ENCODE results near the gene TRDN.

Gene TRDN

DNA sequence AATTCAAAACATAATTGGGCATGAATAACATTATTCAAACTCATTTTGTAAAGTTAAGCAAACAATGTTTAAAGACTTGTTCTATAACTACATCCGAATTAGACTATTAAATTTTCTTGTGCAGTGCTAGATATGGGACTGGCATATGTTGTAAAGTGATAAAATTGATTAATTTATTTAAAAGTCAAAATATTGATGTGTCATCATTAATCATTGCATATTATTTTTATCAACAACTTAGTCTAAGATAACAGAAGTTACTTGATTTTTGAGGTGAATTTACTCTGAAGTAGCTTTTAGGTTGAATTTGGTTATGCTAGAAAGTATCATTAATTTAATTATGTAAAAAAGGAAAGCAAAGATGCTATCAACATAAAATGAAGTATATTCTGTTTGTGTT lies 396.1 kb downstream of the TRDN start:
- Histone ChIP-seq H3K27ac (ENCODE audit: extremely low read depth, low read depth, low read length) (no peak overlapping the region), H3K4me1 (ENCODE audit: control insufficient read depth, insufficient read depth, low read length) (no peaks in the 10 kb centered on the region), H3K36me3 (ENCODE audit: control insufficient read depth in 2 of 2, insufficient read depth in 1 of 2, low read length in 2 of 2) (no peaks in the 10 kb centered on the region), H3K4me3 (ENCODE audit: low read depth, low read length) (no peak overlapping the region), H3K9me3 (ENCODE audit: control insufficient read depth, insufficient read depth, low read depth, low read length) (no peaks in the 10 kb centered on the region)
- ChIA-PET POLR2A (no interaction called here), CTCF (no interaction called here)
- TF ChIP-seq ZNF677 (tag by site-specific recombination; IDR thresholded peaks at IDR 0.05): no peak
- no peak for TF ChIP-seq ZNF16 (tag by site-specific recombination; IDR thresholded peaks at IDR 0.05; ENCODE audit: low read depth)
- no peak for TF ChIP-seq ZNF654 (tag by site-specific recombination; IDR thresholded peaks at IDR 0.05; ENCODE audit: low read depth)
- no peak for TF ChIP-seq ZNF26 (tag by site-specific recombination; IDR thresholded peaks at IDR 0.05)
- no peak for TF ChIP-seq MZF1 (tag by site-specific recombination; IDR thresholded peaks at IDR 0.05; ENCODE audit: borderline replicate concordance)
- no peak for TF ChIP-seq OVOL3 (tag by site-specific recombination; IDR thresholded peaks at IDR 0.05)
- TF ChIP-seq, protein P1, sequence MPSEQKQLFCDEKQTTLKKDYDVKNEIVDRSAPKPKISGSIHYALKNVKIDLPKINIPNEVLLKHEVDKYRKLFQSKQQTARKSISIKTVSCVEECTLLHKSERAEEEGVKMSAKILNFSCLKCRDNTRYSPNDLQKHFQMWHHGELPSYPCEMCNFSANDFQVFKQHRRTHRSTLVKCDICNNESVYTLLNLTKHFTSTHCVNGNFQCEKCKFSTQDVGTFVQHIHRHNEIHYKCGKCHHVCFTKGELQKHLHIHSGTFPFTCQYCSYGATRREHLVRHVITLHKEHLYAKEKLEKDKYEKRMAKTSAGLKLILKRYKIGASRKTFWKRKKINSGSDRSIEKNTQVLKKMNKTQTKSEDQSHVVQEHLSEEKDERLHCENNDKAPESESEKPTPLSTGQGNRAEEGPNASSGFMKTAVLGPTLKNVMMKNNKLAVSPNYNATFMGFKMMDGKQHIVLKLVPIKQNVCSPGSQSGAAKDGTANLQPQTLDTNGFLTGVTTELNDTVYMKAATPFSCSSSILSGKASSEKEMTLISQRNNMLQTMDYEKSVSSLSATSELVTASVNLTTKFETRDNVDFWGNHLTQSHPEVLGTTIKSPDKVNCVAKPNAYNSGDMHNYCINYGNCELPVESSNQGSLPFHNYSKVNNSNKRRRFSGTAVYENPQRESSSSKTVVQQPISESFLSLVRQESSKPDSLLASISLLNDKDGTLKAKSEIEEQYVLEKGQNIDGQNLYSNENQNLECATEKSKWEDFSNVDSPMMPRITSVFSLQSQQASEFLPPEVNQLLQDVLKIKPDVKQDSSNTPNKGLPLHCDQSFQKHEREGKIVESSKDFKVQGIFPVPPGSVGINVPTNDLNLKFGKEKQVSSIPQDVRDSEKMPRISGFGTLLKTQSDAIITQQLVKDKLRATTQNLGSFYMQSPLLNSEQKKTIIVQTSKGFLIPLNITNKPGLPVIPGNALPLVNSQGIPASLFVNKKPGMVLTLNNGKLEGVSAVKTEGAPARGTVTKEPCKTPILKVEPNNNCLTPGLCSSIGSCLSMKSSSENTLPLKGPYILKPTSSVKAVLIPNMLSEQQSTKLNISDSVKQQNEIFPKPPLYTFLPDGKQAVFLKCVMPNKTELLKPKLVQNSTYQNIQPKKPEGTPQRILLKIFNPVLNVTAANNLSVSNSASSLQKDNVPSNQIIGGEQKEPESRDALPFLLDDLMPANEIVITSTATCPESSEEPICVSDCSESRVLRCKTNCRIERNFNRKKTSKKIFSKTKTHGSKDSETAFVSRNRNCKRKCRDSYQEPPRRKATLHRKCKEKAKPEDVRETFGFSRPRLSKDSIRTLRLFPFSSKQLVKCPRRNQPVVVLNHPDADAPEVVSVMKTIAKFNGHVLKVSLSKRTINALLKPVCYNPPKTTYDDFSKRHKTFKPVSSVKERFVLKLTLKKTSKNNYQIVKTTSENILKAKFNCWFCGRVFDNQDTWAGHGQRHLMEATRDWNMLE (tag by site-specific recombination; conservative IDR thresholded peaks at IDR 0.05; ENCODE audit: low read depth): no peak
- TF ChIP-seq, protein P2, sequence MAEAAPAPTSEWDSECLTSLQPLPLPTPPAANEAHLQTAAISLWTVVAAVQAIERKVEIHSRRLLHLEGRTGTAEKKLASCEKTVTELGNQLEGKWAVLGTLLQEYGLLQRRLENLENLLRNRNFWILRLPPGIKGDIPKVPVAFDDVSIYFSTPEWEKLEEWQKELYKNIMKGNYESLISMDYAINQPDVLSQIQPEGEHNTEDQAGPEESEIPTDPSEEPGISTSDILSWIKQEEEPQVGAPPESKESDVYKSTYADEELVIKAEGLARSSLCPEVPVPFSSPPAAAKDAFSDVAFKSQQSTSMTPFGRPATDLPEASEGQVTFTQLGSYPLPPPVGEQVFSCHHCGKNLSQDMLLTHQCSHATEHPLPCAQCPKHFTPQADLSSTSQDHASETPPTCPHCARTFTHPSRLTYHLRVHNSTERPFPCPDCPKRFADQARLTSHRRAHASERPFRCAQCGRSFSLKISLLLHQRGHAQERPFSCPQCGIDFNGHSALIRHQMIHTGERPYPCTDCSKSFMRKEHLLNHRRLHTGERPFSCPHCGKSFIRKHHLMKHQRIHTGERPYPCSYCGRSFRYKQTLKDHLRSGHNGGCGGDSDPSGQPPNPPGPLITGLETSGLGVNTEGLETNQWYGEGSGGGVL (tag by site-specific recombination; IDR thresholded peaks at IDR 0.05): no peak
- TF ChIP-seq, protein P3, sequence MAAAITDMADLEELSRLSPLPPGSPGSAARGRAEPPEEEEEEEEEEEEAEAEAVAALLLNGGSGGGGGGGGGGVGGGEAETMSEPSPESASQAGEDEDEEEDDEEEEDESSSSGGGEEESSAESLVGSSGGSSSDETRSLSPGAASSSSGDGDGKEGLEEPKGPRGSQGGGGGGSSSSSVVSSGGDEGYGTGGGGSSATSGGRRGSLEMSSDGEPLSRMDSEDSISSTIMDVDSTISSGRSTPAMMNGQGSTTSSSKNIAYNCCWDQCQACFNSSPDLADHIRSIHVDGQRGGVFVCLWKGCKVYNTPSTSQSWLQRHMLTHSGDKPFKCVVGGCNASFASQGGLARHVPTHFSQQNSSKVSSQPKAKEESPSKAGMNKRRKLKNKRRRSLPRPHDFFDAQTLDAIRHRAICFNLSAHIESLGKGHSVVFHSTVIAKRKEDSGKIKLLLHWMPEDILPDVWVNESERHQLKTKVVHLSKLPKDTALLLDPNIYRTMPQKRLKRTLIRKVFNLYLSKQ (tag by site-specific recombination; IDR thresholded peaks at IDR 0.05; ENCODE audit: borderline replicate concordance): no peak
- TF ChIP-seq ZBTB17 (tag by site-specific recombination; IDR thresholded peaks at IDR 0.05): no peak
- TF ChIP-seq TRIM28 (IDR thresholded peaks at IDR 0.05; ENCODE audit: borderline replicate concordance, low read length): no peak
- TF ChIP-seq EGR2 (tag by site-specific recombination; IDR thresholded peaks at IDR 0.05; ENCODE audit: low read depth): no peak
- TF ChIP-seq ZNF707 (tag by site-specific recombination; IDR thresholded peaks at IDR 0.05): no peak
- TF ChIP-seq ZNF2 (tag by site-specific recombination; IDR thresholded peaks at IDR 0.05): no peak
- TF ChIP-seq, protein P4, sequence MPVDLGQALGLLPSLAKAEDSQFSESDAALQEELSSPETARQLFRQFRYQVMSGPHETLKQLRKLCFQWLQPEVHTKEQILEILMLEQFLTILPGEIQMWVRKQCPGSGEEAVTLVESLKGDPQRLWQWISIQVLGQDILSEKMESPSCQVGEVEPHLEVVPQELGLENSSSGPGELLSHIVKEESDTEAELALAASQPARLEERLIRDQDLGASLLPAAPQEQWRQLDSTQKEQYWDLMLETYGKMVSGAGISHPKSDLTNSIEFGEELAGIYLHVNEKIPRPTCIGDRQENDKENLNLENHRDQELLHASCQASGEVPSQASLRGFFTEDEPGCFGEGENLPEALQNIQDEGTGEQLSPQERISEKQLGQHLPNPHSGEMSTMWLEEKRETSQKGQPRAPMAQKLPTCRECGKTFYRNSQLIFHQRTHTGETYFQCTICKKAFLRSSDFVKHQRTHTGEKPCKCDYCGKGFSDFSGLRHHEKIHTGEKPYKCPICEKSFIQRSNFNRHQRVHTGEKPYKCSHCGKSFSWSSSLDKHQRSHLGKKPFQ (tag by site-specific recombination; IDR thresholded peaks at IDR 0.05): no peak
- no peak for TF ChIP-seq ZNF48 (tag by site-specific recombination; IDR thresholded peaks at IDR 0.05)
- TF ChIP-seq ZNF311 (tag by site-specific recombination; IDR thresholded peaks at IDR 0.05; ENCODE audit: borderline replicate concordance): no peak
- TF ChIP-seq ZSCAN16 (tag by site-specific recombination; IDR thresholded peaks at IDR 0.05): no peak

All from HEK293 (cell line).